Measurements from ENCODE around the gene APOM. TPM values are rescaled to one million over a fixed set of nuclear protein-coding genes. Genes with fewer than 3 reads are reported as not detected.
A peak's percentile ranks its signal among the peaks of the same experiment; 100 is the strongest.

The APOM gene
- total RNA-seq, 1 donor from 2014 or later, result 2.2 TPM

DNA sequence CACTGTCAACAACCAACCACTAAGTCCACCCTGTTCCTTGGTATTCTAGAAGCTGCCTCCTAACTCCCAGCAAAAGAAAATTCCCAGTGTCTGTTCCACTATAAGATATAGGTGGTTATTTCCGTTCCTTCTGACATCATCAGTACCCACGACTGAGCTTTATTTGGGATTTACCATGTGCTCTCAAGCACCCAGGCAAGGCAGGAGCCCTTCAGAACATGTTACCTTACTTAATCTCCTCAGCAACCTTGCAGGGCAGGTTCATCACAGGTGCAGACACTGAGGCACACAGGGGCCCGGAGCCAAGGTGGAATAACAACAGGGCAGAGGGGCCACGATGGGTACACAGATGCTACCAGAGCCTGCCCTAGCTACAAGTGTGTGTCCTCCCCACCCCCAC, 36.7 kb downstream of the APOM start:
- no peak overlapping the region for H3K27ac Mint-ChIP-seq
- H3K9me3 Mint-ChIP-seq, result no peaks in the 10 kb centered on the region
- TF ChIP-seq, protein P1, sequence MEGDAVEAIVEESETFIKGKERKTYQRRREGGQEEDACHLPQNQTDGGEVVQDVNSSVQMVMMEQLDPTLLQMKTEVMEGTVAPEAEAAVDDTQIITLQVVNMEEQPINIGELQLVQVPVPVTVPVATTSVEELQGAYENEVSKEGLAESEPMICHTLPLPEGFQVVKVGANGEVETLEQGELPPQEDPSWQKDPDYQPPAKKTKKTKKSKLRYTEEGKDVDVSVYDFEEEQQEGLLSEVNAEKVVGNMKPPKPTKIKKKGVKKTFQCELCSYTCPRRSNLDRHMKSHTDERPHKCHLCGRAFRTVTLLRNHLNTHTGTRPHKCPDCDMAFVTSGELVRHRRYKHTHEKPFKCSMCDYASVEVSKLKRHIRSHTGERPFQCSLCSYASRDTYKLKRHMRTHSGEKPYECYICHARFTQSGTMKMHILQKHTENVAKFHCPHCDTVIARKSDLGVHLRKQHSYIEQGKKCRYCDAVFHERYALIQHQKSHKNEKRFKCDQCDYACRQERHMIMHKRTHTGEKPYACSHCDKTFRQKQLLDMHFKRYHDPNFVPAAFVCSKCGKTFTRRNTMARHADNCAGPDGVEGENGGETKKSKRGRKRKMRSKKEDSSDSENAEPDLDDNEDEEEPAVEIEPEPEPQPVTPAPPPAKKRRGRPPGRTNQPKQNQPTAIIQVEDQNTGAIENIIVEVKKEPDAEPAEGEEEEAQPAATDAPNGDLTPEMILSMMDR (IDR thresholded peaks at IDR 0.05), result no peak
- H3K4me3 Mint-ChIP-seq, result no peak overlapping the region
- CTCF ChIA-PET, result interaction anchor here (1.4 kb wide), 1 partner anchor 71 kb away, joined by 4 read pairs; no protein-coding TSS in a partner anchor
- POLR2A ChIA-PET, result interaction anchor here (0.5 to 0.7 kb wide), 2 partner anchors 23 to 79 kb away, joined by 4 to 8 read pairs; partner anchors contain the start of gene LY6G6D
- H3K36me3 Mint-ChIP-seq (ENCODE audit: low read depth), result peaks cover 90% of the 10 kb centered on the region
- no peaks in the 10 kb centered on the region for H3K27me3 Mint-ChIP-seq
- peaks cover 15% of the 10 kb centered on the region for H3K4me1 Mint-ChIP-seq
- ATAC-seq (ENCODE audit: low read depth) (no peak), DNase-seq (no peak)
- intact Hi-C loops (cut with micrococcal nuclease), result no loop called here

DNA sequence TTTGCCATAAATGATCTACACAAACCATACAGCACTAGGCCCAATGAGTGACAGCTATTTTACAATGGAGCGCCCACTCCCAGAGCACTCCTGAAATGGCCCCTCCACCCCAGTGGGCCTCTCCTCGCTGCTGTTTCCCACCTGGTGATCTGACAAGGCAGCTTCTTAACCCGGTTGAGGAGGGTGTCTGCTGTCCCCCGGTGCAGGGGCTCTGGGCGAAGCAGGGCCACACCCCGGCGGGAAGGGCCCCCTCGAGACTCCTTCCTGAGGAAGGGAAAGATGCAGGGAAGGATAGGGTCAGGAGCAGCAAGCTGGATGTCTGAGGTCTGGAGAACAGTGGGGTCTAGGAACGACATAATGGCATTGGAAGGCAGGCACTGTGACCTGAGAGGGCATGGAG, 37.2 kb downstream of the APOM start:
- no peak for ATAC-seq (ENCODE audit: low read depth)
- POLR2A ChIA-PET, result interaction anchor here (0.7 kb wide), 1 partner anchor 22 kb away, joined by 4 read pairs; the partner anchor contains the start of gene LY6G6D
- intact Hi-C loops (cut with micrococcal nuclease), result no loop called here
- Mint-ChIP-seq H3K27me3 (no peaks in the 10 kb centered on the region), H3K9me3 (no peaks in the 10 kb centered on the region), H3K4me3 (no peak overlapping the region), H3K27ac (no peak overlapping the region), H3K36me3 (ENCODE audit: low read depth) (peaks cover 90% of the 10 kb centered on the region), H3K4me1 (peaks cover 15% of the 10 kb centered on the region)
- TF ChIP-seq, protein P1 (IDR thresholded peaks at IDR 0.05), result no peak
- CTCF ChIA-PET, result interaction anchor here (1.4 kb wide), 1 partner anchor 71 kb away, joined by 4 read pairs; no protein-coding TSS in a partner anchor
- no peak for DNase-seq

DNA sequence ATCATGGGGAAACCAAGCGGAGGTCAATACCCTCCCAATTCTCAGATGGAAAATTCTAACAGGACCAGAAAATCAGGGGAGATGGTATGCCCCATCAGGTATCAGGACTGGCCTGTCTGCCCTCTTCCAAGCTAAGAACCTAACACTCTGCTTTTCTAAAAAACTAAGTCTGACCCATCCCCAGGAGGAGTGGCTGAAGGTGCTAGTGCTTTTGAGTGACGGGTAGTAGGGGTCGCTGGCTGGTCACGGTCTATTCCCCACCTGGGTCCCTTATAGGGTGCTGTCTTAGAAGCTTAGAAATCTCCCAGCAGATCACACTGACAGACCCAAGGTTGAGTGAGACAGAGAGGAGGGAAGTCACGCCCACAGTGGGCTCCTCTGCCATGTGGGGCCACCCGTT, 37.8 kb downstream of the APOM start:
- no peak for DNase-seq
- ChIA-PET POLR2A (interaction anchor here (1.6 kb wide), 1 partner anchor 42 kb away, joined by 3 read pairs; no protein-coding TSS in a partner anchor), CTCF (interaction anchor here (1.4 kb wide), 1 partner anchor 72 kb away, joined by 4 read pairs; no protein-coding TSS in a partner anchor)
- ATAC-seq (ENCODE audit: low read depth), result no peak
- TF ChIP-seq, protein P1 (IDR thresholded peaks at IDR 0.05), result no peak
- H3K27ac Mint-ChIP-seq, result no peak overlapping the region
- H3K9me3 Mint-ChIP-seq, result no peaks in the 10 kb centered on the region
- H3K27me3 Mint-ChIP-seq, result no peaks in the 10 kb centered on the region
- H3K4me3 Mint-ChIP-seq, result no peak overlapping the region
- peaks cover 15% of the 10 kb centered on the region for H3K4me1 Mint-ChIP-seq
- intact Hi-C loops (cut with micrococcal nuclease), result no loop called here
- H3K36me3 Mint-ChIP-seq (ENCODE audit: low read depth), result peaks cover 86% of the 10 kb centered on the region

DNA sequence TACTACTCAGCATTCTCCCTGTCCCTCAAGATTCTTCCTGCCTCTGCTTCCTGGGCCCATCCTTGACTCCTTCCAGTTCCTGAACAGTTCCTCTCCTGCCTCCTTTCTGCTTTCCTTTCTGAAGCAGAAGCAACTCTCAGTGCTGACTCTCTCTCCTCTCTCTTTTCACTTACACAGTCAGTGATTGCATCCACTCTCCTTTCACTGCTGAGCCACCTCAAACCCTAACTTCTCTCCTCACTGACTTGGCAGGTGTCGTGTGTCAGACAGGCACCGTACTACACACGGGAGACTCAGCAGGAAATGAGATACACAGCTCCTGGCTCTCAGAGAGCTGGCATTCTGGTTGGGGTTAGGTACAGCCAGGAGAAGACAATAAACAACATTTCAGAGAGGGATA, 41.9 kb downstream of the APOM start:
- TF ChIP-seq, protein P1 (IDR thresholded peaks at IDR 0.05), result no peak
- Mint-ChIP-seq H3K4me3 (no peak overlapping the region), H3K27ac (peak overlapping the region; percentile 65), H3K9me3 (no peaks in the 10 kb centered on the region), H3K36me3 (ENCODE audit: low read depth) (peaks cover 79% of the 10 kb centered on the region), H3K27me3 (no peaks in the 10 kb centered on the region), H3K4me1 (peaks cover 20% of the 10 kb centered on the region)
- ChIA-PET CTCF (no interaction called here), POLR2A (interaction anchor here (0.6 to 0.7 kb wide), 2 partner anchors 261 to 824 kb away, joined by 3 read pairs; partner anchors contain the start of gene NELFE)
- ATAC-seq (ENCODE audit: low read depth), result no peak
- no peak for DNase-seq
- intact Hi-C loops (cut with micrococcal nuclease), result no loop called here

DNA sequence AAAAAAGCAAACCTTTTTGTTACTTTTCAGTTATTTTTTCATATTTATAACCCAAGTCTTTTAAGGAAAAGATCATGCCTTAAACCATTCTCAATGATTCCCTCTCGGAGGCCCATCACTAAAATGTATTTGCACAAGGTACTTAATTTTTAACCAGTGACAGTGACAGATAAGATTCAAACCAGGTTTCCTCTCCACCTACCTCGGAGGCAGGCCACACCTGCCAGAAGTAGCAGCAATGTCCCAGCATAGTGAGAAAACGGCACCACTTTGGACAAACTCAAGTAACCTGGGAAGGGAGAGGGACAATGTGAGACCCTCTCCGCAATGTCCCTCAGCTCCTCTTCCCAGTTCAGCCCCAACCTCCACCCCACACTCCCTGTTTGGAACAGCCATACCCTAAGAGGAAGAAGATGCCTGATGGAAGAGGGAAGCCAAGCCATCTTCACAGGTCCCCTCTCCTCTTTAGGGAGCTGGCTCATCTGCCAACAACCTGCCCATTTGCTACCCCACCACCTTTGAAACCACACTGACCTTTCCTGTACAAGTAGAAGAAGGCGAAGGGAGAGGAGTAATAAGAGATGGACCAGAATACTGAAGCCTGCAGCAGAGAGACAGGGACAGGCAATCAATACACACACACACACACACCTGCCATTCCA, 45.2 kb downstream of the APOM start:
- TF ChIP-seq, protein P1 (IDR thresholded peaks at IDR 0.05), result no peak
- POLR2A ChIA-PET, result interaction anchor here (1.4 to 4.1 kb wide), 2 partner anchors 26 to 27 kb away, joined by 4 to 31 read pairs; no protein-coding TSS in a partner anchor
- intact Hi-C loops (cut with micrococcal nuclease), result no loop called here
- H3K9me3 Mint-ChIP-seq, result no peaks in the 10 kb centered on the region
- peaks cover 28% of the 10 kb centered on the region for H3K4me1 Mint-ChIP-seq
- DNase-seq, result no peak
- CTCF ChIA-PET, result interaction anchor here (1.2 kb wide), 1 partner anchor 252 kb away, joined by 3 read pairs; no protein-coding TSS in a partner anchor
- no peak for ATAC-seq (ENCODE audit: low read depth)
- no peak overlapping the region for H3K27ac Mint-ChIP-seq
- H3K4me3 Mint-ChIP-seq, result peak overlapping the region; percentile 99
- H3K27me3 Mint-ChIP-seq, result no peaks in the 10 kb centered on the region
- H3K36me3 Mint-ChIP-seq (ENCODE audit: low read depth), result peaks cover 54% of the 10 kb centered on the region
